OCI-LY3 (cell line): ENCODE data around the gene HIP1.

Experiments used
- EZH2phosphoT487 ChIP-seq: fragments of 200-600 bp; shearing (Covaris generic); IDR thresholded peaks from 2 replicates; pipeline ENCODE4 v1.6.1; 2018; ENCODE audit warnings: antibody characterized with exemption, mixed run types, low read depth
- TF ChIP-seq, protein P1 (sequence below): fragments of 200-600, 300-600 bp; sonication (generic); IDR thresholded peaks from 2 replicates; pipeline ENCODE4 v1.5.1; 2014; ENCODE audit warnings: antibody characterized with exemption, low read length, low read depth

DNA sequence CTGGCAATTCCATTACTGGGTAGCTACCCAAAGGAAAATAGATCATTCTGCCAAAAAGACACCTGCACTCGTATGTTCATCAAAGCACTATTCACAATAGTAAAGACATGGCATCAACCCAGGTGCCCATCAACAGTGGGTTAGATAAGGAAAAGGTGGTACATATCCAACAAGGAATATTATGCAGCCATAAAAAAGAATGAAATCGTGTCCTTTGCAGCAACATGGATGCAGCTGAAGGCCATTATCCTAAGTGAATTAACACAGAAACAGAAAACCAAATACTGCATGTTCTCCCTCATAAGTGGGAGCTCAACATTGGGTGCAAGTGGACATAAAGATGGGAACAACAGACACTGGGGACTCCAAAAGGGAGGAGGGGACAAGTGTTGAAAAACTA lies 93.2 kb downstream of the HIP1 start:
- TF ChIP-seq, protein P1, sequence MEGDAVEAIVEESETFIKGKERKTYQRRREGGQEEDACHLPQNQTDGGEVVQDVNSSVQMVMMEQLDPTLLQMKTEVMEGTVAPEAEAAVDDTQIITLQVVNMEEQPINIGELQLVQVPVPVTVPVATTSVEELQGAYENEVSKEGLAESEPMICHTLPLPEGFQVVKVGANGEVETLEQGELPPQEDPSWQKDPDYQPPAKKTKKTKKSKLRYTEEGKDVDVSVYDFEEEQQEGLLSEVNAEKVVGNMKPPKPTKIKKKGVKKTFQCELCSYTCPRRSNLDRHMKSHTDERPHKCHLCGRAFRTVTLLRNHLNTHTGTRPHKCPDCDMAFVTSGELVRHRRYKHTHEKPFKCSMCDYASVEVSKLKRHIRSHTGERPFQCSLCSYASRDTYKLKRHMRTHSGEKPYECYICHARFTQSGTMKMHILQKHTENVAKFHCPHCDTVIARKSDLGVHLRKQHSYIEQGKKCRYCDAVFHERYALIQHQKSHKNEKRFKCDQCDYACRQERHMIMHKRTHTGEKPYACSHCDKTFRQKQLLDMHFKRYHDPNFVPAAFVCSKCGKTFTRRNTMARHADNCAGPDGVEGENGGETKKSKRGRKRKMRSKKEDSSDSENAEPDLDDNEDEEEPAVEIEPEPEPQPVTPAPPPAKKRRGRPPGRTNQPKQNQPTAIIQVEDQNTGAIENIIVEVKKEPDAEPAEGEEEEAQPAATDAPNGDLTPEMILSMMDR, result no peak
- TF ChIP-seq EZH2phosphoT487, result no peak
